NB4 (cell line): ENCODE results near the gene NPIPA5.

ENCODE experiments used
- CTCF ChIP-seq: IDR thresholded peaks from one replicate; pipeline ENCODE4 v1.5.1; 2012; ENCODE audit warnings: low read depth, low read length
- MAX ChIP-seq: IDR thresholded peaks from 2 replicates; pipeline ENCODE4 v1.6.1; 2011; ENCODE audit warnings: low read depth, low read length
- POLR2A ChIP-seq: IDR thresholded peaks from 2 replicates; pipeline ENCODE4 v1.6.1; 2011; ENCODE audit warnings: mild to moderate bottlenecking; ENCODE audit not compliant: insufficient read length; ENCODE audit errors: extremely low read depth

GRCh38 chr16:15427648-15428239, 49.6 kb upstream of the NPIPA5 start:
- TF ChIP-seq CTCF (peak; percentile 47), POLR2A (no peak), MAX (no peak)
